Endothelial cell of hepatic sinusoid (primary cell): ENCODE data around the gene GCLM.
"Not testable (repeated sequence)": the region's sequence is repeated elsewhere in the genome, so short reads cannot be mapped to it uniquely, and the experiment has no call there.

ENCODE experiments used
- in situ Hi-C: cut with HindIII; loops from 2 replicates; pipeline ENCODE4 v1.10.0; 2017; ENCODE audit warnings: low sequenced_read_pairs

The GCLM gene, protein sequence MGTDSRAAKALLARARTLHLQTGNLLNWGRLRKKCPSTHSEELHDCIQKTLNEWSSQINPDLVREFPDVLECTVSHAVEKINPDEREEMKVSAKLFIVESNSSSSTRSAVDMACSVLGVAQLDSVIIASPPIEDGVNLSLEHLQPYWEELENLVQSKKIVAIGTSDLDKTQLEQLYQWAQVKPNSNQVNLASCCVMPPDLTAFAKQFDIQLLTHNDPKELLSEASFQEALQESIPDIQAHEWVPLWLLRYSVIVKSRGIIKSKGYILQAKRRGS

DNA sequence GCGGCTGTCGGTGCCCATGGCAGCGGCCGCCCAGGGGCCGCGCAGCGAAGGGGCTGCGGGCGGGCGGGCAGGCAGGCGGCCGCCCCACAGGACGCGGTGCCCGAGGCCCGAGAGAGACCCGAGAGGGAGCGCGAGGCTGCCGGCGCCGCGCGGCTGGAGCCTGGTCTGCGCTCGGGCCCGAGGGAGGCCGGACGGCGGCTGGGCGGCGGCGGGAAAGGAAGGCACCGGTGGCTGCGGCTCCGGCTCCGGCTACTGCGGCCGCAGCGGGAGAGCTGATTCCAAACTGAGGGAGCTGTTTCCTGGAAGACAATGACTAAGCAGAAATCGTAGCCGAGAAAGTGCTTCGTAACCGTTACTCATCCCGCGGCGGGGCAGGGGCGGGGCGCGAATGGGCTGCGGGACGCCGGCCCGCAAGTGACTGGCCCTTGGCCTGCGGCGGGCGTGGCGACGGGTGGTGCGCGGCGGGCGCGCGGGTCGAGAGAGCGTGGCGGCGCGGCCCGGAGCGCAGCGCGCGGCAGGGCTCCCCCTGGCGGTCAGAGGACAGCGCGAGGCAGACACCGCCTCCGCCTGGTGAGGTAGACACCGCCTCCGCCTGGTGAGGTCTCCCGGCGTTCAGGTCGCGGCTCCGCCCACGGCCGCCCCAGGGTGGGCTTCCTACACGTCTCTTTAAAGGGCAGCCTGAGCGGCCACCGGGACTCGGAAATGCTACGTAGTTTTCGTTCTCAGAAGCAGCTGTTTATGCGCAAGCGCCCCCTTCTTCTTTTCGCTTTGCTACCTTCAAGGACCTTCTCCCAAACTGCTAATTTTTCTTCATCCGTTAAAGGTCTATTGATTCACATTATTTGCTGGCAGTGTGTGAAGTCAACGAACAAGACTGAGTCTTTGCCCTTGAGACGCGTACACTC, at the start of gene GCLM:
GCLM (minus strand) TSS at position 285 of the 905 bp plus-strand sequence; CDS start at position 18, 267 bp downstream.
- in situ Hi-C loops = no loop called here

DNA sequence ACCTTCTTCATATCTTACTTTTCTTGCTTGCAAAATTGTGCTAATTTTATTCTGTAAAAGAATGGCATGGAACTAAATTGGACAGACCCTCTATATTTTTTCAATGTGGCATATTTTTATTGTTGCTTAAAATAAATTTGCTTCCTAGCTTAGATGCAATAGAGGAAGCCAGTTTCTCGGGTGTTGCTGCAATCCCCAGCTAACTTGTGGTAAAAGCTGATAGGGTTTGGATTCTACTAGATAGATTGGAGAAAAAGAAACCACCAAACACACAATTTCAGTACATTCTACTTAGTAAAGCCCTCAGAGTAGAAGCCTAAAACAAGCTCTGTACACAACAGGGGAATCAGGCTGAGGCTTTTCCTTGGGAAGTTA, 49.5 kb upstream of the GCLM start:
- in situ Hi-C loops = no loop called here

DNA sequence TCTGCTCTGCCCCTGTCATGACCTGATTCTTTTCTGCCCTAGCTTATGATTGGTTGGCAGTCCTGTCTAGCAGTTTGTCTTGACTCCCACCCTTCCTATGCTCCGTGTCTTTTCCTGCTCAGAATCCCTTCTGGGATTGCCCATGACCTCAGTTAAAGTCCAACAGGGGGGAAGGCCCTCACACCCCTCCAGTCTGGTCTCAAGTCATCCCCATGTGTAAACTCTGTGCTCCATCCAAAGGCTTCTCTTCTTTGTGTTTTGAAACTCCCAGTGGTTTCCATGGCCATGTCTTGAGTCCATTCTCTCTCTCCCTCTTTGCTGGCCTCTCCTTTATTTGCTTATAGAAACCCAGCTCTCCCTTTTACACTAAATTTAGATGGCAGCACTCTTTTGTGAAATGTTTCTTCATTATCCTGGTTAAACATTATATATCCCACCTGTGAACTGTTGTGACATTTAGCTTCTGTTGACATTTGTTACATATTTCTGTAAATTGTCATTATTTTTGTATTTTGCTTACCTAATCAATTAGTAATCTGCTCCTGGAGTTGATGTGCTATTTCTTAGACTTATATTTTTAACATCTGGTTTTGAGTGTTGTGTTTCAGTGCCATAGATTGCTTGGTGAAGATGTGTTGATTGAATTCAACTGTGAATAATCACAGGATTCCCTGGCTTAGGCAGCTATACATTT, 48.9 kb upstream of the GCLM start:
- in situ Hi-C loops = no loop called here

DNA sequence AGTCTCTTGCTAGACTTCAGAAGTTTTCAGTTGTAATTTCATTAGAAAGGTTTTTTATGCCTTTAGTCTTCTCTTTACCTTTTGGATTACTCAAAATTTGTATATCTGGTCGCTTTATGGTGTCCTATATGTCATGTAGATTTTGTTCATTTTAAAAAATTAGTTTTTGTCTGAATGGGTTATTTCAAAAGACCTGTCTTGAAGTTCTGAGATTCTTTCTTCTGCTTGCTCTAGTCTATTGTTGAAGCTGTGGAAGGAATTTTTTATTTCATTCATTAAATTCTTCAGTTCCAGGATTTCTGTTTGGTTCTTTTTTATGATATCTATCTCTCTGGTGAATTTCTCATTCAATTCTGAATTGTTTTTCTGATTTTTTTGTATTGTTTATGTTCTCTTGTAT, 46.5 kb upstream of the GCLM start:
- in situ Hi-C loops = no loop called here

DNA sequence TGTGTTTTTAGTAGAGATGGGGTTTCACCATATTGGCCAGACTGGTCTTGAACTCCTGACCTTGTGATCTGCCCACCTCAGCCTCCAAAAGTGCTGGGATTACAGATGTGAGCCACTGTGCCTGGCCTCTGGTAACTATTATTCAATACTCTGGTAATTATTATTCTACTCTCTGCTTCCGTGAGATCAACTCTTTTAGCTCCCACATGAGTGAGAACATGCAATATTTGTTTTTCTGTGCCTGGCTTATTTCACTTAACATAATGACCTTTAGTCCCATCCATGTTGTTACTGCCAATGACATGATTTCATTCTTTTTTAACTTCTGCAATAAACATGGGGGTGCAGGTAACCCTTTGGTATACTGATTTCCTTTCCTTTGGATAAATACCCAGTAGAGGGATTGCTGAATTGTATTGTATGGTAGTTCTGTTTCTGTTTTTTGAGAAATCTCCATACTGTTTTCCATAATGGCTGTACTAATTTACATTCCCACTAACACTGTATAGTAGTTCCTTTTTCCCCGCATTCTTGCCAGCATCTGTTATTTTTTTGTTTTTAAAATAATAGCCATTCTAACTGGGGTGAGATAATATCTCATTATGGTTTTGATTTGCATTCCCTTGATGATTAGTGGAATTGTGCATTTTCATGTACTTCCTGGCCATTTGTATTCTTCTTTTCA, 37.9 kb upstream of the GCLM start:
- in situ Hi-C loops = not testable (repeated sequence)

DNA sequence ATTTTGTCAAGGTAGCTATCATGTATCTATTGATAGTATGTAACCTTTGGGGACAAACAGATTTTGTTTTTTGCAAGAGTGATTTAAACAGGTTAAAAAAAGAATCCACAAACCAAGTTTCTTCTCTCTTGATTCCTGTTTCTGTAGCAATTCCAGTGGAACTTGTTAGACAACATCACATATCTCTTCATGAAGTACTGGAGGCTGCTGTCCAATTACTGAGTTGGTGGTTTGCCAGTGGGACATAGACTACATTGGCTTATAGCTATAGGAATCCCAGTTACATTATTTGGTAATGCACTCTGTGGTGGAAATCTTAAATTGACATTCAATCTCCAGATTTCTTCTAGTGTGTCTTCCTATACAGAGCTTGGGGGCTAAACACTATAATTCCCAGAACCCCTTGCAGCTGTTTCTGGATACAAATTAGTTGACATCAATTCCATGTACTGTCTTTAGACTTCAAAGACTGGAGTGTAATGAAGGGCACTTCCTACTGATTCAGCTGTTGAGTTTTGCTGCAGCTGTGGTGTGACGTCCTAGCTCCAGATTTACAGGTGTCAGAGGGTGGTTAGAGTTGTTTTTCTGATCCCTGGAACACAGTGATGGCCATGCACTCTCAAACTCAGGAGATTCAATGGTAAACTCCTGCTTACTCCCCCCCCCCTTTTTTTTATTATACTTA, 29.4 kb upstream of the GCLM start:
- in situ Hi-C loops = no loop called here

DNA sequence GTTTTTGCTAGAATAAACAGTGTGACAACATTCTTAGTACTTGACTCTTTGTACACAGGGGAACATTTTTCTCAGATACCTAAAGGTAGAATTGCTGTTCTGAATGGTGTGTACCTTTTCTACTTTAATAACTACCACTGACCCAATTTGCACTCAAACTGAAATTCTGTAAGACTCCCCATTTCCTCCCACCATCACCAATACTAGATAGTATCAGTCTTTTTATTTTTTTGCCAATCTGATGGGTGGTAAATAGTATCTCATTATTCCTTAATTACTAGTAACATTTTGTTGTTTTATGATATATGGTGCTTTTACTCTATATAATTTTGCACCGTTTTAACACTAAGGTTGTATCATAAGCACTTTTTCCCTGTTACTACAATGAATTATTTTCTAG, 28.8 kb upstream of the GCLM start:
- in situ Hi-C loops = no loop called here

DNA sequence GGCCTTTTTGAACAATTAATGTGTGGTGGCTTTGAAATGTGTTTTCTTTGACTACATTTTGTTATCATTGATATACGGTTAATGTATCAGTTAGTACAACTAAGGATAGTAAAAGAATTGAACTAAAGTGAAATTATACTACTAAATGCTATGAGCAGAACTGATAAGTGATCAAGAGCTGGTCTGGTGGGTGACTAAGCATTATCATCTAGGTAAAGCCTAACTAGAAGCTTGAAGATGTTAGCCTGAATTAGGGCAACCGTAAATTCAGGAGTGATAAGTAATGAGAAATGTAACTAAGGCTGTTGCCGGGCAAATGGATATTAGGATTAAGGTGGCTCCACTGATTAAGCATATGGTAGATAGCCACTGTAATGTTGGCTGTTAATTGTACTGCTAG, 16.0 kb upstream of the GCLM start:
- in situ Hi-C loops = no loop called here

DNA sequence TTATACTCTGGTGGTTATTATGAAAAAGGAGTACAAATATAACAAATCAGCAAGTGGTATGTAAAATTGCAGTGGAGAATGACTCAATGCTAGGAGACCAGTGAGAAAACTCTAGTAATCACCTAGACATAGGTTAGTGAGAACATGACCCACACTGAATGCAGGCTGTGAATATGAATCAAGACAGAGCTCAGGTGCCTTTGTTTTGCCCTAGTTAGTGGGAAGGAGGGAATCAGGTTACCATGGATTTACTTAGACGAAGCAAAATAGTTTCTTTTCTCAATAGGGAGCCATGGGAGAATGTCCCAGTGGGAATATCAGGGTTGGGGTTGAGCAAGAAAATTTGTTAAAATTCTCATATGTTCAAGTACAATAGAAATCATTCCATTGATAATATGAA, 10.6 kb upstream of the GCLM start:
- in situ Hi-C loops = loop anchor here (5.0 kb wide), 1 partner anchor 58 kb away; no protein-coding TSS in a partner anchor

DNA sequence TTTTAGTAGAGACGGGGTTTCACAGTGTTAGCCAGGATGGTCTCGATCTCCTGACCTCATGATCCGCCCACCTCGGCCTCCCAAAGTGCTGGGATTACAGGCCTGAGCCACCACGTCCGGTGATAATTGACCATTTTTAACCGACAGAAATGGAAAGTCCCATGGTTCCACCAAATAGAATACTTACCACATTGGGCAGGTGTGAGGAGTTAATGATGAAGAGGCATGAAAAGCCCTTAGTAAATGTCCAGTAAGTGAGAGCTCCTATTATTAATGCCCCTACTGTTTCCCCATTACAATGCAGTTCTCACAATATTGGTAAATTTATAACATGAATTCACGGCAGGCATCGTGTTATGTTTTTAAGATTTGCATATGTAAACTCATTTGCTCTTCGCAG, 8.1 kb upstream of the GCLM start:
- in situ Hi-C loops = loop anchor here (5.0 kb wide), 1 partner anchor 60 kb away; no protein-coding TSS in a partner anchor

DNA sequence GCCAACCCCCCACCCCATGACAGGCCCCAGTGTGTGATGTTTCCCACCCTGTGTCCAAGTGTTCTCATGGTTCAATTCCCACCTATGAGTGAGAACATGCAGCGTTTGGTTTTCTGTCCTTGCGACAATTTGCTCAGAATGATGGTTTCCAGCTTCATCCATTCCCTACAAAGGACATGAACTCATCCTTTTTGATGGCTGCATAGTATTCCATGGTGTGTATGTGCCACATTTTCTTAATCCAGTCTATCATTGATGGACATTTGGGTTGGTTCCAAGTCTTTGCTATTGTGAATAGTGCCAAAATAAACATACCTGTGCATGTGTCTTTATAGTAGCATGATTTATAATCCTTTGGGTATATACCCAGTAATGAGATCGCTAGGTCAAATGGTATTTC, 1.6 kb upstream of the GCLM start:
- in situ Hi-C loops = not testable (repeated sequence)

DNA sequence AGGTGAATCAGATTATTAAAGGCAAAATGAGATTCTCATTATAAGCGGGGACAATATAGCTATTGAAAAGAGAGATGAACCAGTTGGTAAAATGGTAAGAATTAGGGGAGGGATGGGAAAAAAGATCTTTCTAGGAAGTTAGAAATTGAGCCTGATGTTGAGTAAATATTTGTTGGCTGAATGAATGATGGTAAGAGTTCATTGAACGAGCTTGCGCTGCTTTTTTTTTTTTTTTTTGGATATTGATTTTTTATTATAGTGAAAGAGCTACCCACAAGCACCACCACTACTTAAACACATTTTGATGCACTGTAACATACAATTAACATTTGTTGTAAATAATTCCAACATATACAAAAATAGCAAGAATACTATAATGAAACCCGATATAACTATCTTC, 1.1 kb upstream of the GCLM start:
- in situ Hi-C loops = no loop called here

DNA sequence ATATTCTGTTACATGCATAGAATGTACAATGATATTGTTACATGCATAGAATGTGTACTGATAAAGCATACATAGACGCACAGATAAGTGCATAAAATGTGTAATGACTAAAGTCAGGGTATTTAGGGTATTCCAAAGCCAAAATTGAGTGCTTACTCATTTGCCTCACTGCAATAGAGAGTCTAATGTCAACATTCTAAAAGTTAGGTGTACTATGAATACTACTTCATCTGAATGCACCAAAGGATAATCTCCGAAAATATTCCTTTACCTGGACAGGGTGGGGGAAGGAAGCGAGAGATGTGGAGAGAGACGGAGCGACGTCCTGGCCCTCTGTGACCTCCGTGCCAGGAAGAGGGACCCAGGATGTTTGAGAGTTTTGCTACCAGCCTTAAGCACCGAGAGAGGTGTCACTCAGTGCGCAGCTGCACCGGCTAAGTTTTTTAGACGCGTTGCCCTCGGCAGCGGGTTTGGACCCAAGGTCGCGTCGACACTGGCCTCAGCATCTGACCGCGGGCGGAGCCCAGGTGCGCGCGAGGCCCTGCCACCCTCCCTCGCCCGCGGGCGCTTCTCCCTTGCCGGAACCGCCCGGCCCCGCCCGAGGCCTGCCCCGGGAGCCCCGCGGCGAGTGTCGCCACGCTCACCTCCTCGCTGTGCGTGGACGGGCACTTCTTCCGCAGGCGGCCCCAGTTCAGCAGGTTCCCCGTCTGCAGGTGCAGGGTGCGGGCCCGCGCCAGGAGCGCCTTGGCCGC, 660 bp downstream of the GCLM start:
- in situ Hi-C loops = no loop called here

DNA sequence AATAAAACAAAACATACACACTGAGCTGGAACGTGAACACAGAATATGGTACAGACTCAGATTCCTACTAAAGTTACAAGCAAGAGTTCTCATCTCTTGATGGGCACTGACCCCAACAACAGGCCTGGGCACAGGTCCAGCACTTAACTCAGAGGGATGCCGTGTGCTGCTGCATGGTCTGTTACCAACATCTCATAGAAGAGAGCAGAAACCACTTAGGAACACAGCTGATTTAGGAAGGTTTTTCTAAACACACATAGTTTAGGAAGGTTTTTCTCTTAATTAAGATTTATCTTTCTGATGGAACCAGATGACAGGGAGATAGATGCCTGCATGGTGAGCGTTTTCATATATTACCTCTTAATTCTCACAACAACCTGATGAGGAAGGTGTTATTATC, 1.5 kb downstream of the GCLM start:
- in situ Hi-C loops = no loop called here

DNA sequence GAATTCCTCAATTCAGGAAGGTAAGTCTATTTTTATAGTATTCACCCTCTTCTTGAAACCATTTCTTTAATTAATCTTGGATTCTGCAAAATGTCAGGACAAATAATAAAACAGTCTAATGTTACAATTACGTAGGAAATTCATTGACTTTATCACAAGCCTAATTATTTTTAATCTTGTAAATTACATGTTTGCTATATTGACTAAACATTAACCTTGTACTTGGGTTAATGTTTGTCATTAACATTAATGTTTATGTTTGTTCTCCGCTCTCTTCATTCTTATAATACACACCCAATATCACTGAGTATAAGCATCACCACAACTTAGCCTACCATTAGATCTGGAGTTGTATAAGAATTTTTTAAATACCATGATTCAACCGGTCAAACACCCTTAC, 2.8 kb downstream of the GCLM start:
- in situ Hi-C loops = no loop called here

DNA sequence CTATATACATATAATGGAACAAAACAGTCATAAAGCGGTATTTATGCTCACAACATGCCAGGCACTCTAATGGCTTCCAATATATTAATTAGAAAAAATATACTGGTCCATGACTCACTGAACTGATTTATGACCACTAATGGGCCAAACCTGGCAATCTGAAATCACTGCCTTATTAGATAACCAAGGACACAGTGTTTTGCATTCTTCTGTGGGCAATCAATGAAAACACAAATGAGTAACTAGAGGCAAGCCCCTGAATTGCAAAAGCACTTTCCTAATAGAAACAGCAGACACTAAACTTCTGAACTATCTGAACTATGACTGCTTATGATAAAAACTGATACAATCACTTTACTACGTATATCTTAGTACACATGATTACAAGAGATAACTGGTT, 3.5 kb downstream of the GCLM start:
- in situ Hi-C loops = no loop called here

DNA sequence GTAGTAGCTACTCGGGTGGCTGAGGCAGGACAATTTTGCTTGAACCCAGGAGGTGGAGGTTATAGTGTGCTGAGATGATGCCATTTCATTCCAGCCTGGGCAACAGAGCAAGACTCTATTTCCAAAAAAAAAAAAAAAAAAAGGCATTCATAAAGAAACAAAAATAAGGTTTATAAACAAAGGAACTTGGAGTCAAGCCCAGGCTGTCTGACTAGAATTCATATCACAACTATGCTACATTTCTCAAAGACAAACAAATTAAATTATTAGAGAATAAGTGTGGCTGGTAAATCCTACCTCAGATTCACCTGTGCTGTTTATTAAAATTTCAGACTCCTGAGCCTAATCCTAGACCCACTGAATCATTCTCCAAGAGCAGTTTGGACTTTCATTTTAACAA, 4.2 kb downstream of the GCLM start:
- in situ Hi-C loops = no loop called here

DNA sequence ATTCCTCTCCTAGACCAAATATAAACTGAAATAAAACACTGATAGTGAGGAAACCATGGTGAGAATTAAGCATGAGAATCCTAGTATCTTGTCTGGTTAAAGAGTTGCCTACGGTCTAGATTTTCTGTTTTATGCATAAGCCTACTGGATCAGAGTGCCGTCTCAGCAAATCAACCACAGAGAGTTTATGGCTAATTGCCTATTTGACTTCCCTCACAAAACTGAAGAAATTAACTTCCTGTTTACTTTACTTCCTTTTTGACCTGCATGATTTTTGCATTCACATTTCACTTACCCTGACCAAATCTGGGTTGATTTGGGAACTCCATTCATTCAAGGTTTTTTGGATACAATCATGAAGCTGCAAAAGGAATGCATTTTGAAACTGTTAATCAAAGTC, 5.0 kb downstream of the GCLM start:
- in situ Hi-C loops = no loop called here

DNA sequence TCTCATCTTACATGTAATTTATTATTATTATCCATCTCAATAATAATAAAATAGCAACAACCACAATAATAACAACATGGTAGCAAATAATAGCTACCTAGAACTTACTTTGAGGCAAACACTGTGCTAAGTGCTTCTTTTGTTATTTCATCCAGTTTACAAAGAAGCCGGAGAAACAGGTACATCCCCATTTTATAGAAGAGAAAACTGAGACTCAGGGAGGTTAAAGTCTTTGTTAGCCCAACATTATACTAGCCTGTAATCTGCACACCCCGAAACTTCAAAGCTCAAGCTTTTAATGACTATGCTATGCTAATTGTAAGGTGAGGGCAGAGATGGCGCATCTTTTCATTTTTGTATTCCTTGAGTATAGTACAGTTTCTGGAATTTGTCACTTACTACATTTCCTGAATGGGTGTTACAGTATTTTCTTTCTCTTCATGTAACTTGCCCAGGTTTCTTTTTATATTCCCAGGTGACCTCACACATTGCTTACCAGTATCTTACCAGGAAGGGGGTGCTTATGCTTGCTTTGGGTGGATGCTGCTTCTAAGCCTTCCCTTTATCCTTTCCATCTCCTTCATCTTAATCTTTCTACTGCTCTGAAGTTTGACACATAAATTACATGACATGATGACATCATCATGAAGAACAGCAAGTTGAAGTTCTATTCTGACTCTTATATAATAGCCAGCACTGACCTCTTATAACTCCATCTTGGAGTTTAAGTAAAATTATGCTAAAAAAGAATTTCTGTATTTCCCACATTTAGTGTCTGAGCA, 8.3 kb downstream of the GCLM start:
- in situ Hi-C loops = no loop called here
